ENCODE data around the gene CLRN3. TPM values are rescaled to one million over a fixed set of nuclear protein-coding genes. Genes with fewer than 3 reads are reported as not detected.

Gene CLRN3
- total and polyA plus RNA-seq, 2 of the 8 experiments (the other 6 are each of a cell fraction or from before 2014, with no cell fraction given), result not detected

GRCh38 chr10:127849224-127849623 is 43.5 kb downstream of the CLRN3 start:
- H2BK15ac ChIP-seq (ENCODE audit: low read length), result no peak overlapping the region
- H3K4me1 ChIP-seq (replicated peaks in 1 of 4; ENCODE audit: control insufficient read depth in 3 of 4, insufficient read depth in 4 of 4, low read length in 3 of 4), result peaks cover 0 to under 1% (median under 1%) of the 10 kb centered on the region in 4 experiments; a peak in 2 of 7 replicates
- no peak overlapping the region for H3K18ac ChIP-seq (ENCODE audit: extremely low read depth, low read length)
- ChIA-PET POLR2A (ENCODE audit: partially characterized antibody) (interaction anchor here (0.7 kb wide), 1 partner anchor 13 kb away, joined by 3 read pairs; no protein-coding TSS in a partner anchor), CTCF (ENCODE audit: partially characterized antibody) (interaction anchor here (0.6 to 7.5 kb wide), 3 partner anchors 8 to 169 kb away, joined by 3 to 141 read pairs (median 4); no protein-coding TSS in a partner anchor)
- no peaks in the 10 kb centered on the region for H3K27me3 ChIP-seq (replicated peaks in 1 of 4; ENCODE audit: control insufficient read depth in 3 of 4, extremely low read depth in 1 of 4, insufficient read depth in 3 of 4, low read length in 3 of 4)
- H3K4ac ChIP-seq (replicated peaks; ENCODE audit: insufficient read length, low read depth, low read length), result no peak overlapping the region
- no peaks in the 10 kb centered on the region for H4K20me1 ChIP-seq (replicated peaks in 1 of 2; ENCODE audit: control insufficient read depth in 1 of 2, insufficient read depth in 2 of 2, low read length in 2 of 2)
- no peaks in the 10 kb centered on the region for H3K79me2 ChIP-seq (ENCODE audit: control insufficient read depth in 1 of 2, insufficient read depth in 2 of 2, low read length in 2 of 2)
- no peaks in the 10 kb centered on the region for H3K23me2 ChIP-seq (ENCODE audit: low read depth, low read length)
- no peak overlapping the region for H3K27ac ChIP-seq (ENCODE audit: low read depth, low read length)
- no peak overlapping the region for H3K9ac ChIP-seq (replicated peaks in 1 of 4; ENCODE audit: extremely low read depth in 1 of 4, low read depth in 3 of 4, low read length in 3 of 4)
- H2AFZ ChIP-seq (ENCODE audit: low read length), result no peak overlapping the region
- no peak overlapping the region for H4K5ac ChIP-seq (ENCODE audit: insufficient read length, low read depth, low read length)
- no peak overlapping the region for H3K4me3 ChIP-seq (ENCODE audit: extremely low read depth in 1 of 4, insufficient read depth in 2 of 4, low read depth in 3 of 4, low read length in 4 of 4)
- 93% methylated on average over 8 of the region's 8 CpGs; no CpG with 5 or more reads in 1 of the 2 experiments for WGBS, 2 experiments (ENCODE audit: extremely low coverage in 1 of 2, insufficient coverage in 1 of 2, insufficient read length in 1 of 2, insufficient replicate concordance in 2 of 2, low coverage in 1 of 2, low lambda C conversion rate in 2 of 2, missing lambda C conversion rate in 1 of 2)
- no peak overlapping the region for H2BK12ac ChIP-seq (ENCODE audit: low read depth, low read length)
- no peak overlapping the region for H3K56ac ChIP-seq (replicated peaks; ENCODE audit: insufficient read length, low read depth, low read length)
- H2BK120ac ChIP-seq (replicated peaks; ENCODE audit: low read depth, low read length), result no peak overlapping the region
- H3K9me3 ChIP-seq (ENCODE audit: insufficient read depth in 2 of 2, low read depth in 1 of 2, low read length in 1 of 2), result no peaks in the 10 kb centered on the region
- H3K36me3 ChIP-seq (ENCODE audit: control insufficient read depth in 2 of 4, insufficient read depth in 4 of 4, low read length in 3 of 4), result no peaks in the 10 kb centered on the region
- no peak overlapping the region for H3K14ac ChIP-seq (ENCODE audit: insufficient read length)
- H4K8ac ChIP-seq (ENCODE audit: extremely low read depth, insufficient read depth, low read length), result no peak overlapping the region
- no peak overlapping the region for H2AK5ac ChIP-seq (ENCODE audit: low read depth, low read length)
- no peak overlapping the region for H2BK20ac ChIP-seq (ENCODE audit: low read length)
- FAIRE-seq, result no peak
- no peak overlapping the region for H4K91ac ChIP-seq (replicated peaks; ENCODE audit: insufficient read length, low read length)
- H3K4me2 ChIP-seq (ENCODE audit: insufficient read depth in 1 of 2, low read depth in 2 of 2, low read length in 2 of 2), result no peak overlapping the region
- no peak for DNase-seq (ENCODE audit: low read depth in 1 of 2, low spot score in 2 of 2)
- no peak overlapping the region for H3K23ac ChIP-seq (ENCODE audit: insufficient read length)
- H3K79me1 ChIP-seq (ENCODE audit: low read depth, low read length), result no peaks in the 10 kb centered on the region
- no peak overlapping the region for H2BK5ac ChIP-seq (ENCODE audit: low read depth, low read length)
- TF ChIP-seq SP2 (IDR thresholded peaks at IDR 0.05; ENCODE audit: low read length) (no peak), EP300 (IDR thresholded peaks at IDR 0.05; ENCODE audit: borderline replicate concordance in 1 of 2, low read depth in 2 of 2, low read length in 2 of 2) (no peak), NRF1 (IDR thresholded peaks at IDR 0.05; ENCODE audit: low read depth, low read length) (no peak), MAFK (IDR thresholded peaks at IDR 0.05; ENCODE audit: low read depth, low read length) (no peak), BRCA1 (IDR thresholded peaks at IDR 0.05; ENCODE audit: low read depth, low read length) (no peak), ATF2 (IDR thresholded peaks at IDR 0.05; ENCODE audit: low read length) (no peak), SIN3A (conservative IDR thresholded peaks at IDR 0.05 in 1 of 2, IDR thresholded peaks at IDR 0.05 in 1 of 2; ENCODE audit: low read depth in 1 of 2, low read length in 2 of 2) (no peak), CHD1 (IDR thresholded peaks at IDR 0.05; ENCODE audit: low read depth, low read length) (no peak), CHD2 (IDR thresholded peaks at IDR 0.05; ENCODE audit: low read length) (no peak), KDM4A (IDR thresholded peaks at IDR 0.05; ENCODE audit: low read depth, low read length, severe bottlenecking) (no peak), CEBPB (IDR thresholded peaks at IDR 0.05; ENCODE audit: low read depth, low read length) (no peak), RAD21 (IDR thresholded peaks at IDR 0.05 in 1 of 2, conservative IDR thresholded peaks at IDR 0.05 in 1 of 2; ENCODE audit: low read depth in 2 of 2, low read length in 2 of 2) (no peak)

All from H1 (cell line).